HG03442 (cell line): ENCODE measurements around the gene ATF7IP.
A peak's percentile ranks its signal among the peaks of the same experiment; 100 is the strongest.

Experiments
- ATAC-seq: cut with Tn5 transposase; IDR thresholded peaks from one replicate; pipeline ENCODE4 v1.9.1; 2021; ENCODE audit warnings: mild to moderate bottlenecking, moderate library complexity; ENCODE audit not compliant: unreplicated experiment

ATF7IP gene

GRCh38 chr12:14479004-14479403 is 113.5 kb downstream of the ATF7IP start:
- no peak for ATAC-seq

DNA sequence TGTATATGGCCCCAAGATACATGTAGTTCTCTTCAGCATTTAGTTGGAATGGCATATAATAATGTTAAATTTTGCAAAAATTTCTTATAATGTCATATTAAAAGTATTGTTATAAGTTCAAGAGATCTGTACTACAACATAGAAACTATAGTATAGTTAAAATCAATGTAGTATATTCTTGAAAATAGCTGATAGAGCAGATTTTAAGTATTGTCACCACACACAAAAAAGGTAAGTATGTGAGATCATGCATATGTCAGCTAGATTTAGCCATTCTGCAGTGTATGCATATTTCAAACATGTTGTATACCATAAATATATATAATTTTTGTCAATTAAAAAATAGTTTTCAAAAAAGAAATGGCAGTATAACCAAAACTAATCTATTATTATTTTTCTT is 115.7 kb downstream of the ATF7IP start:
- no peak for ATAC-seq

DNA sequence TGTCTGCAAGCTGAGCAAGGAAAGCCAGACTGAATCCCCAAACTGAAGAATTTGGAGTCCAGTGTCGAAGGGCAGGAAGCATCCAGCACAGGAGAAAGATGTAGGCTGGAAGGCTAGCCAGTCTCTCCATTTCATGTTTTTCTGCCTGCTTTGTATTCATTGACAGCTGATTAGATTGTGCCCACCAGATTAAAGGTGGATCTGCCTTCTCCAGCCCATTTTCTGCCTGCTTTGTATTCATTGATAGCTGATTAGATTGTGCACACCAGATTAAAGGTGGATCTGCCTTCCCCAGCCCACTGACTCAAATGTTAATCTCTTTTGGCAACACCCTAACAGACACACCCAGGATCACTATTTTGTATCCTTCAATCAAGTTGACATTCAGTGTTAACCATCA is 116.9 kb downstream of the ATF7IP start:
- no peak for ATAC-seq

GRCh38 chr12:14482886-14483285 is 117.4 kb downstream of the ATF7IP start:
- no peak for ATAC-seq

- no peak for ATAC-seq
Observed at GRCh38 chr12:14495326-14495725, 129.8 kb downstream of the ATF7IP start.

DNA sequence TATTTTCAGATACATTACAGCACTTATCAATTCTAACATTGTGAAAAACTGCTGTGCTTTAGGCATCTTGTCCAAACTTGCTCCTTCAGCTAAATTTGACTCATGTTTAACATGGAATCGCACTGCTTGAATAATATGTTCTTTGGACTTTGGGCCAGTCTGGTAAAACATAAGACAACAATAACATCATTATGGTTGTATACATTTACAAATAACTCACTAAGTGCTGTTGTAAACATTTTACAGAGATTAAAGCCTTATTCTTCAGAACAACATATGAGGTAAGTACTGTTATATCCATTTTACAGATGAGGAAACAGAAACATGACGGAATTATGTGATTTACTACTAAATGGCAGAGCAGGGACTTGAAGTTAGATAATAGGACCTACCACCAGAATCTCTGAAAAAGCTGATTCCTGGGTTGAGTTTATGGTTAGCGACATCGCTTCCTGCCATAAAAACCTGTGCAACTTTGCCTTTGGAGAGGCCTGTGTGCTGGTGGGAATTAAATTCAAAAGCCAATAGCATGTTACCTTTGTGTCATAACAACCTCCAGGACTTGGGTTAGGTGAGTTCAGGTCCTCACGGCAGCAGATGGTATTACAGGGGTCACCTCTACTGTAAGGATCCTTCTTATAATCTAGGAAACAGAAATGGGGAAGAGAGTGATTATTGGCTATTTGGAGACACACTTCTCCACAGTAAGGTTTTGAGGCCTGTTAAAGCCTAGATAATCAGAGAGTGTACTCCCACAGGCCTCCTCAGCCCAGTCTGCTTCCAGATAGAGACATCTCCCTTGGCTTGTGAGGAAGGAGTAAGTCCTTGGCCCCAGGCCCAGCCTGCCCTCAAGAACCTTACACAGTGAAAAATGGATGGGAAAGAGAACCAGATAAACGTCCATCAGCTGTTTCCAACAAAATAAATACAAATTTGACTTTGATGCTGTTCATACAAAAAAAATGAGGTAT is 140.4 kb downstream of the ATF7IP start:
- ATAC-seq: no peak

GRCh38 chr12:14510574-14510973 is 145.1 kb downstream of the ATF7IP start:
- no peak for ATAC-seq

DNA sequence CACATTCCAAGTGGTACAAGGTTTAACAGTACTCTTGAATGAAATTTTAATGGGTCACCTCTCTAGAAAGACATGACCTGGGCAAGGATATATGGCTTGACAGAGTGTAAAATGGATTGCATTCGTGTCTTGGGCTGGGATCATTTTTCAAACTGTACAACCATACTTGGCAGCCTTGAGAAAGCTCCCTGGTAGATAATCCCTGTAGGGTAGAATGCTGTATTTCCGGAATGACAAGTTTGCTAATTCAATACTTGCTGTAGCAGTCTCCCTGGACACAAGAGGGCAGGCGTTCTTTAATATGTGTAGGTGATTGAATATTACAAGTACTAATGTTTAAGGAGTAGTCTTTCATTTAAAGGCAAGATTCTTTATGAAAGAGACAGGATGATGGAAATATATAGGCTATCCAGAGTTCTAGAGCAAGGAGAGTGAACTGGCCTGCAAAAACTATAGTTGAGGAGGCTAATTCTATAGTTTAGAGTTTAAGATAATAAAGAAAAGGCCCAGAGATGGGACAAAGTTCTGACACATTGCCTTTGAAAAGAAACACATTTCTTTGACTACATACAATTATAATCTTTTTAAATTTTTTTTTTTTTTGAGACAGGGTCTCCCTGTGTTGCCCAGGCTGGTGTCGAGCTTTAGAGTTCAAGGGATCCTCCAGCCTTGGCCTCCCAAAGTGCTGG is 148.8 kb downstream of the ATF7IP start:
- no peak for ATAC-seq

- ATAC-seq: no peak
Observed at GRCh38 chr12:14514946-14515345, 149.5 kb downstream of the ATF7IP start.

- ATAC-seq: no peak
Observed at GRCh38 chr12:14521822-14522221, 156.3 kb downstream of the ATF7IP start.

- ATAC-seq: no peak
Observed at GRCh38 chr12:14525964-14526363, 160.5 kb downstream of the ATF7IP start.

DNA sequence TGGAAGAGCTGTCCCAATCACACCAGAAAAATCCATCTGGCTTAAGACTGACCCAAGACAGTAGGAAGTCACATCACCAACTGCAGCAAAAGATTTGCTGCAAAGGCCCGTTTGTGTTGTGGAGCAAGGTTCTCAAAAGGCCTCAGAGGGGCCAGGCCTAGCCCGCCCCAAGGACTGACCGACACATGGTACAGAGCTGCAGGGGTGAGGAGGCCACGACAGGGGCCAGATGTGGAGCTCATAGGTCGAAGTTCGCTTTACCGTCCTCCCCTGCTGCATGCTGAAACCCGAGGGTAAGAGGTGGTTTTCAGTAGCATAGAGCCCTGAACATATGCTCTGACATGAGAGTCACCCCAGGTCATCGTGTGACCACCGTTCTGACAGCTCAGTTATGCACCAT is 166.7 kb downstream of the ATF7IP start:
- no peak for ATAC-seq

DNA sequence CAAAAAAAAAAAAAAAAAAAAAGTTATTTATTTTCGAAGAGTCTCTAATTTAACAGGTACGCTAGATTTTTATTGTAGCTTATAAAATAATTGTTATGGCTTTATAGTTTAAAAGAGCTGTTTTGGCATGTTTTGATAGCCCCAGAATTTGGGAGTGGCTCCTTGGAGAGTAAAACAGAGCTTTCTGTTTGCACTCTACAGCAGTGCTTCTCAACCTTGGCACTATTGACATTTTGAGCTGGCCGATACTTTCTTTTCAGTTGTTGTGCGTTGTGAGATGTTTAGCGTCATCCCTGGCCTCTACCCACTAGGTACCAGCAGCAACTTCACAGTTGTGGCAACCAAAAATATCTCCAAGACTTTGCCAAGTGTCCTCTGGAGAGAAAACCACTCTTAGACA is 171.6 kb downstream of the ATF7IP start:
- no peak for ATAC-seq

DNA sequence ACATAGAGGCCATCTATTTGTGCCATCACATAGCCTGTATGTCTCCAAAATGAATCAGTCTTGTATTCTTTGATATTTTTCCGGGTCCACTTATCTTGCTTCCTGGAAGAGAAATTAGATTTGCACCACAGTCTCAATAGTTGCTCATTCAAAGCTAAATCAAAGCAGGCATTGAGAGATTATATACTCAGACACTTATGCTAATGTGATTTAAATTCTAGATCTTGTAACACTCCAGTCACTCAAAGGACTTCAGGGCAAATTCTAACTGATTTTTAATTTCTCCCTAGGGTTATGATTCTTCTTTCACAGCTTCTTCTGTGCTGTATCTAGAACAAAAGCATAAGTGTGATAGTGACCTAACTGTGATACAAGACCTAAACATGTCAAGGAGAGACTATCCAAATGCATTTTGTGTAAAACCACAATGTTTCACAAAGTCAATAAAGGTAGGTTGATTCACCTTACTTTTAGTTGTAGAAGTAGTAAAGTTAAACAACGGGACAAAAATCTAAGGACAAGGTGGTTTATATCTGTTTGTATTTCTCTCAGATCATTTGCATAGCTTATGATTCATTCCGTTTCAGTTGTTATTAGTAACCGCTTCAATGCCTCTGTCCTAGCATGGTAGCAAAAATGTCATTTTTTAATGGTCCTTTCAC is 175.4 kb downstream of the ATF7IP start:
- peak; percentile 72 for ATAC-seq

- no peak for ATAC-seq
Observed at GRCh38 chr12:14545144-14546124, 180.0 kb downstream of the ATF7IP start.

DNA sequence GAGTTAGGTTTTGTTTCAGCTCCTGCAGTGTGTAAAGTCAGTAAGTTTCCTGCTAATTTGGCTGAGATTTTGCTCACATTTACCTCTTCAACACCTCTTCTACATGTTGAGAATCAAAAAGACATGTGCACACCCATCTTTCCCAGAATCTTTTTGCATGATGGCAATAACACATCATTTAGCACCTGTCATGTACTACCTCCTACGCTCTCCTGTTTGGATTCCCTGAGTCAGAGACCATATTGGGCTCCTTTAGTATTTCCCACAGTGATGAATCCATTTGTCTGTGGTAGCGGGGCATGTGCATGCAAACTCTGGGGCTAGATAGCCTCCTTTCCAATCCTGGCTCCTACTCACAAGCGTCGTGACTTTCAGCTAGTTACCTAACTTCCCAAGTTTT is 182.1 kb downstream of the ATF7IP start:
- no peak for ATAC-seq

GRCh38 chr12:14548609-14549008 is 183.1 kb downstream of the ATF7IP start:
- no peak for ATAC-seq
